Omental fat pad (tissue), 4 donors: ENCODE data around the gene ARHGAP26. TPM values are rescaled to one million over a fixed set of nuclear protein-coding genes. Genes with fewer than 3 reads are reported as not detected.
"Not testable (repeated sequence)": the region's sequence is repeated elsewhere in the genome, so short reads cannot be mapped to it uniquely, and the experiment has no call there.

ENCODE experiments used
- ATAC-seq: fragments of 150-250 bp; one replicate; pipeline ENCODE4 v1.9.1; 2016; ENCODE audit warnings: mild to moderate bottlenecking, moderate library complexity; ENCODE audit not compliant: low FRiP score
- DNase-seq: peaks from one replicate; pipeline ENCODE4 v3.0.0-alpha.2; 2019; ENCODE audit warnings: low spot score
- CTCF ChIP-seq, 3 donors: fragments of 450-650 bp; IDR thresholded peaks; one replicate each; pipeline ENCODE4 v1.5.1; 2016 to 2017; ENCODE audit warnings: antibody characterized with exemption in 3 of 3, mild to moderate bottlenecking in 3 of 3, moderate library complexity in 2 of 3
- total RNA-seq, 4 donors: library from RNA; depleted of rRNA; stranded (reverse); fragments of >200 nt; gene quantifications; one replicate each; pipeline ENCODE4 v1.1.0, GENCODE V29; 2016

Gene ARHGAP26
- total RNA-seq, 4 donors from 2014 or later = 40.4 to 134 (median 63.6) TPM

DNA sequence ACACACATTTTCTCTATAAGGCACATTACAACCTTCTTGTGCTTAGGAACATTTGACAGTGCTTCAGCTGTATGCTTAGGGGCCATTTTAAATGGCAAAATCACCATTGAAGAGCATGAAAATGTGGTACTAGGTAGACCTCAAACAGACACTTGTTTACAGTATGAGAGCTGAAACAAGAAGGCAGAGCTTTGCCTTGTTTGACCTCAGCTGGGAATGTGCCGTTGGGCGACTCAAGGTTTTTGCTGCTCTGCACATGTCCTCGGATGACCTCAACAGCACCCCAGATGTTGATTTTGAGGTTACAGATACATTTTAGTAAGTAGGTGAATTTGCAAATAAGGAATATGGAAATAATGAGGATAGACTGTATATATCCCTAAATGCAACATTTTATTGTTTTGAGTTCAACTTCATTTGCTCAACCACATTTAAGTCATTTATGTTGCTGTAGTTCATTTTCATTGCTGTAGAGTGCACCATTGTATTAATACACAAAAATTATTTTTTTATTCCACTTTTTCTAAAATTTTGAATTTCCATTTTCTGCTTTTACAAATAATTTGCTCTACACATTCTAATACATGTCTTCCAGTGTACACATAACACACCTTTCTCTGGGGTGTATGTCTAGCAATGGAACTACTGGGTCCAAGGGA lies 426.6 kb downstream of the ARHGAP26 start:
- TF ChIP-seq CTCF (IDR thresholded peaks at IDR 0.05) = no peak
- no peak for DNase-seq
- no peak for ATAC-seq

DNA sequence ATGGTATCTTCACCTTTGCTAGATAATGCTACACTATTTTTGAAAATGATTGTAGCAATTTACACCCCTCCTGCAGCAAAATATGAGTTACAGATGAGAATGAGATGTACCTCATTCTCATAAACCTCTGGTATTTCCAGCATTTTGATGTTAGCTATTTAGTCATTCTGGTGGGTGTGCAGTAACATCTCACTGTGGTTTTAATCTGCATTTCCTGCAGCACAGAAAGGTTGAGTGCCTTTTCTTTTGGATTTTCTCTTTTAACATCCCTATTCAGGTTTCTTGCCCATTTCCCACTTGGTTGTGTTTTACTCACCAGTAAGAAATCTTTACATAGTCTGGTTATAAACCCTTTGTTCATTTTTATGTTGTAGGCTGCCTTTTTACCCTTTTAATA lies 427.1 kb downstream of the ARHGAP26 start:
- TF ChIP-seq CTCF (IDR thresholded peaks at IDR 0.05) = no peak
- ATAC-seq = no peak
- no peak for DNase-seq

- ATAC-seq (no peak), DNase-seq (no peak)
- TF ChIP-seq CTCF (IDR thresholded peaks at IDR 0.05) = no peak
Observed at GRCh38 chr5:143198332-143198731, 428.2 kb downstream of the ARHGAP26 start.

DNA sequence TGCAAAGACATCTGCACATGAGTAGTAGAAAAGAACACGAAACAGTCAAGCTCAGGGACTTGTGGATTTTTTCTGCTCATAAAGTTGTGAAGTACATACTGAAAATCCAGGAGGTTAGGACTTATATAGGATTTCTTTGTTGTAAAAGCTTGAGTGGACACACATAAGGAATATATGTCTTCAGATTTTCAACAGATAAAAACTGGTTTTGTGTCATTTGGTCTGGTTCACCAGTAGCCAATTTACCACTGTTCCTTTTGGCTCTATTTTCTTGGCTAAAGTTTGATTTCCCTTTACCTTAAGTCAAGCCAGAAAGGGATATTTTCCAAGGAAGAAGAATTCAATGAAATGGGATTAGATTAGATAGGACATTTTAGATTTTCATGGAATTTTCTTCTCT lies 429.0 kb downstream of the ARHGAP26 start:
- no peak for ATAC-seq
- DNase-seq = no peak
- TF ChIP-seq CTCF (IDR thresholded peaks at IDR 0.05) = no peak

DNA sequence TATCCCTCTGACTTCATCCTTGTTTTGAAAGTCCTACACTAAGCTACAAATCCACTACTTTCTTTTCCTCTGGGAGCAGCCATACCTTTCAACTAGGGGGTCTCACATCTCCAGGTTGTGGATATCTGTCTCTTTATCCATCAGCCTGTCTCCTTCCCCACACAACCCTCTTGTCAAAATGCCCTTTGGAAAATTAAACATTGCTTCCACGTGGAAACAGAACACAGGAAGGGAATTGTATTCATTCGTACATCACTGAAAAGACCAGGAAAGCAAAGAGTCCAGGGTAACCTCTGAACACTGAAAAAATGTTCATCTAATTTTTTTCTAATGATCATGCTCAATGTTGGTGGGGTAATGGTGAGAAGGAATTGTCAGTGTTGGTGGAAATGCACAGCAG lies 429.7 kb downstream of the ARHGAP26 start:
- DNase-seq = no peak
- ATAC-seq = no peak
- TF ChIP-seq CTCF (IDR thresholded peaks at IDR 0.05) = no peak

GRCh38 chr5:143200781-143201398 lies 430.7 kb downstream of the ARHGAP26 start:
- no peak for DNase-seq
- no peak for TF ChIP-seq CTCF (IDR thresholded peaks at IDR 0.05)

DNA sequence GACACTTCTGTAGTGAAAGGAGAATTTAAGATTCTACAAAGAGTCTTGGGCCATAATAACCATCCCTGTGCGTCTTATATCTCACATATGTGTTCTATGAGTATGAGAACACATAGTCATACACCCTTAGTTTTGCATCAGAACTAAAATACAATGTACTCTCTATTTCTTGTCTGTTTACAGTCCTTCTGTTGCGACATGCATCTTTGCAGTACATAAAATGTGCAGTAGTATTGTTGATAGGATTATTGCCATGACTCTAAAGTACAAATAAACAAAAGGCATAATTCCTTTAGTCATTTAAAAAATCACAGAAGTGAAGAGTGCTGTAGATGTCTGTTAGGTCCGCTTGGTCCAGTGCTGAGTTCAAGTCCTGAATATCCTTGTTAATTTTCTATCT lies 431.4 kb downstream of the ARHGAP26 start:
- no peak for ATAC-seq
- no peak for DNase-seq
- no peak for TF ChIP-seq CTCF (IDR thresholded peaks at IDR 0.05)

More at GRCh38 chr5:143200781-143201398, 430.7 kb downstream of the ARHGAP26 start:
- ATAC-seq = peak; percentile 92

DNA sequence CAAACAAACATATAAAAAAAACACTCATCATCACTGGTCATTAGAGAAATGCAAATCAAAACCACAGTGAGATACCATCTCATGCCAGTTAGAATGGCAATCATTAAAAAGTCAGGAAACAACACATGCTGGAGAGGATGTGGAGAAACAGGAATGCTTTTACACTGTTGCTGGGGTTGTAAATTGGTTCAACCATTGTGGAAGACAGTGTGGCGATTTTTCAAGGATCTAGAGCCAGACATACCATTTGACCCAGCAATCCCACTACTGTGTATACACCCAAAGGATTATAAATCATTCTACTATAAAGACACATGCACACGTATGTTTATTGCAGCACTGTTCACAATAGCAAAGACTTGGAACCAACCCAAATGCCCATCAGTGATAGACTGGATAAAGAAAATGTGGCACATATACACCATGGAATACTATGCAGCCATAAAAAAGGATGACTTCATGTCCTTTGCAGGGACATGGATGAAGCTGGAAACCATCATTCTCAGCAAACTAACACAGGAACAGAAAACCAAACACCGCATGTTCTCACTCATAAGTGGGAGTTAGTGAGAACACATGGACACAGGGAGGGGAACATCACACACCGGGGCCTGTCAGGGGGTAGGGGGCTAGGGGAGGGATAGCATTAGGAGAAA lies 433.3 kb downstream of the ARHGAP26 start:
- DNase-seq, ATAC-seq: not testable (repeated sequence)
